HCEC 1CT (cell line): ENCODE data around the gene ZNF429.
A peak's percentile ranks its signal among the peaks of the same experiment; 100 is the strongest.
"Not testable (repeated sequence)": the region's sequence is repeated elsewhere in the genome, so short reads cannot be mapped to it uniquely, and the experiment has no call there.

Source experiments
- DNase-seq: peaks from one replicate; pipeline ENCODE4 v3.0.0-alpha.2; 2017

Gene ZNF429

DNA sequence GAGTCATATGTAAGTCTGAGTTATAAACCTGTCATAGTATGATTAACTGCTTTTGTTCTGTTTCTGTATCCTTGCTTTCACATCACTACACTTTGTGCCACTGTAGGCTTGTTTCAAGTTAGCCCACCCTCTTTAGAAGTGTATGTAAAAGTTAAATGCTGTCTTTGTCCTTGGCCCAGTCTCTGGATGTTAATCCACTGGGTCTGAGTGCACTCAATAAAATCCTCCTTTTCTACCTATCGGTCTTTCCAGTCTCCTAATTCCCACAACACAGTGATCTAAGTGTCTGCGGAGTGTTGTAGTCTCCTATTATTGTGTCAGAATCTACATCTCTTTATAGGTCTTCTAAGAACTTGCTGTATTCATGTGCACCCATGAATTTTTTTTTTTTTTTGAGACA is 14.1 kb downstream of the ZNF429 start:
- no peak for DNase-seq

GRCh38 chr19:21532904-21533303 is 27.5 kb downstream of the ZNF429 start:
- no peak for DNase-seq

DNA sequence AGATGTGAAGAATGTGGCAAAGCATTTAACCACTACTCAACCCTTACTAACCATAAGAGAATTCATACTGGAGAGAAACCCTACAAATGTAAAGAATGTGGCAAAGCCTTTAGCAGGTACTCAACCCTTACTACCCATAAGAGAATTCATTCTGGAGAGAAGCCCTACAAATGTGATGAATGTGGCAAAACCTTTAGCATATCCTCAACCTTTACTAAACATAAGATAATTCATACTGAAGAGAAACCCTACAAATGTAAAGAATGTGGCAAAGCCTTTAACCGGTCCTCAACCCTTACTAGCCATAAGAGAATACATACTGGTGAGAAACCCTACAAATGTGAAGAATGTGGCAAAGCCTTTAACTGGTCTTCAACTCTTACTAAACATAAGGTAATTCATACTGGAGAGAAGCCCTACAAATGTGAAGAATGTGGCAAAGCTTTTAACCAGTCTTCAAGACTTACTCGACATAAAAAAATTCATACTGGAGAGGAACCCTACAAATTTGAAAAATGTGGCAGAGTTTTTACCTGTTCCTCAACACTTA is 31.4 kb downstream of the ZNF429 start:
- DNase-seq: not testable (repeated sequence)

GRCh38 chr19:21559444-21559843 is 54.0 kb downstream of the ZNF429 start:
- DNase-seq: no peak

- no peak for DNase-seq
These were observed 59.0 kb downstream of the ZNF429 start for GRCh38 chr19:21564406-21564805.

DNA sequence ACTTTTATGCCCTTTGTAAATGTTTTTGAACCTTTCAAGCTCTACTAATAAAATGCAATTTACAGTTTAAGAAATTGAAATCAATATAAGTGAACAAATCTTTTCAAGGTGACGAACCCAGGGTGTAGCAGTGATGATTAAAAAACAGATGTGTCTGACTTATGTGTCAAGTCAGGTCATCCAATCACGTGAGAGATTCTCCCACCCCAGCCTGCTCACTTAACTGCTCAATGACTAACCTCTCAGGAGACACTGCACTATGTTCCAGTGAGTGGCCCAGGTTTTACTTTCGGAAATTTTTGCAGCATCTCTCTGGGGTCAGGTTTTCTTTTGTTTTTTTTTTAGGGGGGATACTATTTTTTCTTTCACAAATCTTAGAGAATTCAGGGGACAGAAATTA is 60.7 kb downstream of the ZNF429 start:
- DNase-seq: no peak

GRCh38 chr19:21567806-21568205 is 62.4 kb downstream of the ZNF429 start:
- DNase-seq: not testable (repeated sequence)

DNA sequence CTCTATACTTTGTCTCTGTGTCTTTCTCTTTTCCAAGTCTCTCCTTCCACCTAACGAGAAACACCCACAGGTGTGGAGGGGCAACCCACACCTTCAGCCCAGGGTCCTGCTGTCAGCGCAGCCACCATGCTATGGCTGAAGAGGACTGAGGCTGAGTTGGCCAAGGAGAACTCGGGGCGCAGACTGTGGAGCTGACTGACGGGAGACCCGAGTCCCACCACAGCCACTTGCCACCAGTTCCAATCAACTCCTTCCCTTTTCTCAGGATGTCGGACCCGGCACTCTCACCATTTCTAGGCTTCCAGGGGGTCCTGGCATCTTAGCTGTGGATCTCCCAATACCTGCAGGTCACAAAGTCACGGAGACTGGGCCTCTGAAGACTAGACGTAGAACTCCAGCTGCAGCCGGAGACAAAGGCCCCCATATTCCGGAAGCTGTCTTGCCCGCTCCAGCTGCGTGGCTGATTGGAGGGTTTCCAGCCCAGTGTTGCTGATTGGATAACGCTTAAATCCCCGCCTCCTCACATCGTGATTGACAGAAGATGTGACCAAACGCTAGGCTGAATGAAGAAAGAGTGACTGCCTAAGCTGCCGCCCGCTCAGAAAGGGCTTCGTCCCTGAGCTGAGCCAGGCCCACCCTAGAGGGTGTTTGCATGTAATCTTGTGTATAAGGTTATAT is 63.6 kb downstream of the ZNF429 start:
- peak; percentile 39 for DNase-seq

GRCh38 chr19:21569494-21569865 is 64.1 kb downstream of the ZNF429 start:
- no peak for DNase-seq

- no peak for DNase-seq
These were observed 65.9 kb downstream of the ZNF429 start for GRCh38 chr19:21571316-21571715.

DNA sequence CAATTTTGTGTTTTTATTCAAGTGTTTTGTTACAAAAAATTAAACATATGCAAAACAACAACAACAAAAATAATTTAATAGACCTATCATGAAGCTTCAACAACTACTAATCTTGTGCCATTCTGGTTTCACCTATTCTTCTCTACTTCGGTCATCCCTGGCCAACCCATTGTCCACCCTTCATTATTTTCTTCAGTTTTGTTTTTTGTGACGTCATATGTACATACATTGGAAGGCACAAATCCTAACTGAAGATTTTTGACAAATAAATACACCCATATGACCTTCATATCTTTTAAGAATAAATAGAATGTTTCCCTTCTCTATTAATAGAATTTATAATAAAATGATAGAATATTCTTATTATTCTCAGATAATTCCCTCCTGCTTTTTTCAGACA is 69.2 kb downstream of the ZNF429 start:
- no peak for DNase-seq

- DNase-seq: no peak
These were observed 71.1 kb downstream of the ZNF429 start for GRCh38 chr19:21576481-21576880.

DNA sequence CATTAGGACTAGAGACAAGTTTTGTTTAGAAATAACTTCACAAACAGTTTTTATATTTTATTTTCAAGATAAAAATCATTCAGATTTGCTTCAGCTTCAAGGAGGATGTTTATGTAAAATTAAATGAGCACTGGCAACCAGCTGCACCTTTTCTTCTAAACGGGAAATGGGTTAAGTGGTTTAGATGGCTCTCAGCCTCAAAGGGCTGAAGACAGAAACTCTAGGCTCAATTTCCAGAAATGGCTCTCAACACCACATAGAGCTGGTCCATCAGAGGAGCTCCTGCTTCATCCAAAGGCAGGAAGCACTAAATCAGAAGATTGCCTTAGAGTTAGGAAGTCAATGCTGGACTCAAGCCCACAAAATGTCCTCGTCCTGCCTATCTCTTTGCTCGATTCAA is 74.7 kb downstream of the ZNF429 start:
- no peak for DNase-seq

DNA sequence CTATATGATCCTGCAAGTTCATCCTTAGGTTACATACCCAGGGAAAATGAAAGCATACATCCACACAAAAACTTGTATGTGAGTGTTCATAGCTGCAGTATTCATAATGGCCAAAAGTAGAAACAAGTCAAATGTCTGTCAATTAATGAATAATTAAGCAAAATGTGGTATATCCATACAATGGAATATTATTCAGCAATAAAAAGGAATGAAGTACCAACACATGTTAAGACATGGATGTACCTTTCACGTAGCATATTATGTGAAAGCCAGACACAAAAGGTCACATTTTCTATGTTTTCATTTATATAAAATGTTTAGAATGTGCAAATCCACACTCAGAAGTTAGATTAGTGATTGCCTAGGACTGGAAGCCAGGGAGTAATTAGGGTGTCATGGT is 75.4 kb downstream of the ZNF429 start:
- no peak for DNase-seq

DNA sequence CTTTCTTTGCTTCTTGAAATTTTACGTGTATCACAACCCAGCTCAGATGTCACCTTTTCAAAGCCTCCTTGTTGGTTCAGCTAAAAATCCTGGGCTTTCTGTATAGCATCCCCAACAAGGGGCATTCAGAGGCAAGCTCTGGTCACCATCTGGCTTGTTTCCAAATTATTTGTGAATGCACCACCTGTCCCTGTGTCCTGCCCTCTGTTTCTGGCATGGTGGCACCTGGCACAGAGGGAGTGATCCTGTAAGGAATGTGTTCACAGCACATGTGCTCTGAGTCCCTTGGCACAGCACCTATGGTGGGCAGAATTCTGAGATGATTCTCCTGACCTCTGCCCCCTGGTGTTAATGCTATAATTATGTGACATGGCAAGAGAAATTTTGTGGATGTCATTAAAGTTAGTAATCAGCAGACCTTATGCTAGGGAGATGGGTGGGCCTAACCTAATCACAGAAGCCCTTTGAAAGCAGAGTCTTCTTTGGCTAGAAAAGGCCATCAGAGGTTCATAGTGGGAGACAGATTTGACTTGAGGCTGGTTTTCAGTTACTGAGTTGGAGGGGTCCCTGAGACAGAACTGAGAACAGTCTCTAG is 76.3 kb downstream of the ZNF429 start:
- DNase-seq: no peak

GRCh38 chr19:21584537-21584936 is 79.1 kb downstream of the ZNF429 start:
- DNase-seq: no peak

DNA sequence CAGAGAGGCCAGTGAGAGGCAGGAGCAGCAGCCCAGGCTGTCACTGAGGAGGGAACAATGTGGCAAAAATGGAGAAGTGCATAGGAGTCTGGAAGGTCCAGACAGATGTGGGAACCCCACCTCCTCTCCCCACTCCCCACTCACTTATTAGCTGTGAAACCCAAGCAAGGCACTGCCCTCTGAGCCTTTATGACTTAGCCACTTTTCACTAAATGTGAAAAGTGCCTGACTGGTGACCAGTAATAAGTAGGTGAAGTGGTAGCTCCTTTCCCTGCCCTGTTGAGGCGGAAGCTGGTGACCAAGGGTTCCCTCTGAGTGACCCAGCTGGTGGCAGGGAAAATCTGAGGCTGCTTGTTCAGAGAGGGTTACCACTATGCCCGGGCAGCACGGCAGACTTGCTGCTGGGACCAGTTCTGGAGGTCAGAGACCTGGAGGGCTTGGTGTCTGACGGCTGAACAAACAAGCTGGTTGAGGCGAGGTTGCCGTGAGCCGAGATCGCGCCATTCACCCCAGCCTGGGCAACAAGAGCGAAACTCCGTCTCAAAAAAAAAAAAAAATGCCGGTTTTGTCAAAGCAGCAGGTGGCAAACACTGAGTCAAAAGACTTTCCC is 80.0 kb downstream of the ZNF429 start:
- no peak for DNase-seq

DNA sequence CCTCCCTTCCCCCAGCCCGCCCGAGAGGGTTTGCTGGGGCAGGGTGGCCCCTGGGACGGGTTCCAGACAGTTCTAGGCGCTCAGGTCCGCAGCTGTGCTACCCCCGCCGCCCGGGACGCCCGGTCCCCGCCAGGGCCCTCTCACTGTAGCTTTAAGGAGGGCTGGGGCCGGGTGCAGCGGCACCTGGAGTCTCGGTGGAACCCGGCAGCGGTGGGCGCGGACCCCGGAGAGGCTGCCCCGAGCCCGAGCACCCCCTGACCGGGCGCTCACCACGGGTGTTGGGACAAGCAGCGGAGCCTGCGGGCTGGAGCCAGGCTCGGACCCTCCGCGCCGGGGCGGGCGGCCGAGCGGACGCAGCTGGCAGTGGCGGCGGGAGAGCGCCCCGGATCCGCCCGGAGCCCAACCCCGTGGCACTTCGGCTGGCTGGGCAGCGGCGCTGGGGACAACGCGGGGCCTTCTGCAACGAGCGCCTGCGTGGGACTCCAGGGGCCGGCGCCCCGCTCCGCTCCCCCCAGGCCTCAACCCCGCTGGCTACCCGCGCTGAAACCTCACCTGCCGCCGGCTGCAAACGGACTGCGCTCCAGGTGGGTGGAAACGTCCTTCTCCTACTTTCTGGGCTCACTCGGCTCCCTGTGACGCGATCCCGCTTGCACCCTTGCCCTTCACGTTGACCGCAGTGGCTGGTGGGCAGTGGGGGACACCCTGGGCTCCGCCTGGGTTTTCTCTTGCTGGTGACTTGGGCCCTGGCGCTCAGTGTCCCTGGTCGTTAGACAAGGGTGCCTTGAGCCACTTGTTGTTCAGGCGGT is 81.1 kb downstream of the ZNF429 start:
- DNase-seq: no peak

- DNase-seq: no peak
These were observed 81.7 kb downstream of the ZNF429 start for GRCh38 chr19:21587117-21587461.

DNA sequence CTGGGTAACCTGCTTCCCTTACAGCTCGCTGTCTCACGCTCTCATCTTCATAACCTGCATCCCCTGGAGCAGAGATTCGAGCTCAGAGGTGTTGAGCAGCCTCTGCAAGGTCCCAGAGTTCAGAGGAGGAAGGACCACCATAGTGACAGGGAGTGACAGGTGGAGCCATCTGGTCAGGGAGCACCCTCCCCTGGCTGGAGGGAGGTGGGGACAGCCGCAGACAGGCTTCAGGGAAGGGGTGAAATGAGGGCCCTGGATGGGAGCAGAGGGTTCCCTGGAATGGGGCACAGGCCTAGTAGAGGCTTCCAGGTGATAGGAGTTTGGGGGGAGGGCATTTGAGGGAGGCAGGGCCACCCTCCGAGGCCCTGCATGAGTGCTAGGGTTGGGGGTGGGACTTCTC is 82.1 kb downstream of the ZNF429 start:
- DNase-seq: no peak

DNA sequence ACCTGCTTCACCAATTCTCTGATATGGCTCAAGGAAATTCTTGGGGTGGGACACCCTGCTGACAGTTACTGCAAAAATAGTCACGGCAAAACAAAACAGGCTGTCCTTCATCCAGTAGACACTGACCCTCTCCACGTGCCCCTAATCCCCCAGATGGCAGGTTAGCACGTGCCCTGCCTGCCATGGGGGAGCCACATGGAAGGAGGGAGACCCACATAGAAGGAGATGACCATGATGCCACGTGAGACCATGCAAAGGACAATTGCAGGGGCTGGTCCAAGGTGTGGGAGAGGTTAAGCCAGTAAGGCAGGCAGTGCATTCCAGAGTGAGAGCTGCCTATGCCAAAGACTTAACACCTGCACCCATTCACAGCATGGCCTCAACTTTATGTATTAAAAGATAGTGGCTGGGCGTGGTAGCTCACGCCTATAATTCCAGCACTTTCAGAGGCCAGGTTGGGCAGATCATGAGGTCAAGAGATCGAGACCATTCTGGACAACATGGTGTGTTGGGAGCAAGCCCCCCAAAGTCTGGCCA is 82.7 kb downstream of the ZNF429 start:
- no peak for DNase-seq

DNA sequence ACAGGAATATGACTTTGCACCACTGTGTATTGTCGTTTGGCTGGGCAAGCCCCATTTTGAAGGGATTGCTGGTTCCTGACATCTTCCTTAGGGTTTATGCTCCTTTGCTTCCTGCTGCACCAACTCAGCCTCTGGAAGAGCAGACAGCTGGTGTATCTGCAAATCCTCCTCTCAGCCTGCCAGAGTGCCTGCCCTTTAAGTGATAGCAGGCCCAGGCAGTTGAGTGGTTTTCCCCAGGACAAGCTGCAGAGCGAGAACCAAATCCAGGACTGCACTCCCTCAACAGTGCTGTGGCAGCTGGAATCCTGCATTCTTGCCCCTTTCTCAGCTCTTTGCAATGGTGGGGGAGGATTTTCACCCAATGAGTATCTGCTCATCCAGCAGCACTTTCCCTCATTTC is 85.5 kb downstream of the ZNF429 start:
- no peak for DNase-seq

DNA sequence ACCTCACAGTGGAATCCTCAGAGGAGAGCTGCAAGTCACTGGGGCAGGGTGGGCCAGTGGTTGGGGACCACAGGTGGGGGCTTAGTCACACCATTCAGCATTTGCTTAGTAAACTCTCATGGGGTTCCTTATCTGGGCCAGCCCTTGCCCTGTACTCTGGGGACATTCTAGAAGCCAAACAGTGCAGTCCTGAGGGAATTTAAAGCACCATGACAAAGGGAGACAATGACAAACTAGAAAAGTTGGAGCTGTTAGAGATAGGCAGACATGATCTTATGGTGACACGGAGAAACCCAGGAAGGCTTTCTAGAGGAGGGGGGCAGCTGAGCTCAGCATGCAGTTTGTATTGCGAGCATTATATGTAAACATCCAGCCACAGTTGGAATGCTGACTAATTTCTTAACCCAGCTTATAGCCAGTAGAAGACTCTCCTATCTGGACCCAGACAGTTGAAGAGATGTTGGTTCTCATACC is 87.6 kb downstream of the ZNF429 start:
- DNase-seq: no peak
